ENCODE data around the gene TSEN2.

- TF ChIP-seq CTCF (IDR thresholded peaks at IDR 0.05) (no peak), POLR2A (IDR thresholded peaks at IDR 0.05) (no peak), EP300 (IDR thresholded peaks at IDR 0.05) (no peak), POLR2AphosphoS5 (IDR thresholded peaks at IDR 0.05) (no peak)
Measured at GRCh38 chr3:12472000-12472610, 12.2 kb upstream of the TSEN2 start.

Measured in stomach (tissue), 4 donors.